SK-N-DZ (cell line): ENCODE results near the gene TMPRSS13.
A peak's percentile ranks its signal among the peaks of the same experiment; 100 is the strongest.
"Not testable (repeated sequence)": the region's sequence is repeated elsewhere in the genome, so short reads cannot be mapped to it uniquely, and the experiment has no call there.

ENCODE experiments used
- DNase-seq: peaks from one replicate; pipeline ENCODE4 v3.0.0-alpha.2; 2015; ENCODE audit warnings: low spot score

TMPRSS13 gene

DNA sequence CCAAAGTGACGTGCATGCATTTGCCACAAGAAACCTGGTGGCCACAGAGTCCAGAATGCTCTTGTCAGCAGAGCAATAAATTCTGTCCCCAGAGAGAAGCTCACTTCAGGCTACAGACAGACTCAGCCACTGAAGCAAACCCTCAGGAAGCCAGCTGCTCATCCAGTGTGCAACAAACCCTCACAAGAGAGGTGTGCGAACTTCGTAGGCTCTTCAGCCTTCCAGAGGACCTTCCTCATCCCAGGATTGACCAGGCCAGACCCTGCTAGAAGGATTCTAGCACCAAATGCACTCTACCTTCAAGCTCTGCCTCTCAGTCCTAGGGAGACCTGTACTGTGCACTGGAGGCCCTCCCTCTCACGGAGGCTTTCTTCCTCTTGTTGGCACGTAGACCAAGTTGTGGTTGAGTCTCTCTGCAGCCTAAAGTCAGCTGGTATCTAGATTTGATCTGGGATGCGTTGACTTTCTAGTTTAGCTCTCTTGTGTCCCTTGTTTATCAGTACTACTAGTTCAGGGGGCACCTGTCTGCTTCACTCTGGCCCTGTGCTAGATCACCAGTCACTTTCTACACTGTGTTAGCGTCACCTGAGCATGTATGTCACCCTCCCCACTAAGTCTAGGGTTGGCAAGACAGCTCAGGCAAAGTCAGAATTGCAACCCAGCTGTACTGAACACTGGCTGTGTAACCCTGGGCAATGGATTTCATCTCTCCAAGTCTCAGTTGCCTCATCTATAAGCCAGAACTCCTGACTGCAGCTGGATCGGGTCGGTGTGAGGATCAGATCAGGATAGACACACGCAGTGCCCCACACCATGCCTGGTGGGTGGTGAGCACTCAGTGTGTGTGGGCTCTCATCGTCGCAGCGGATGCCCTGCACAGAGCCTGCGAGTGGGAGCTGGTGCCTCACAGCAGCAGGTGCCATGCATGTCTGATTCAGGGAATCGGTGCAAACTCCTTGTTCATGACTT is 22.1 kb upstream of the TMPRSS13 start:
- DNase-seq, result no peak

DNA sequence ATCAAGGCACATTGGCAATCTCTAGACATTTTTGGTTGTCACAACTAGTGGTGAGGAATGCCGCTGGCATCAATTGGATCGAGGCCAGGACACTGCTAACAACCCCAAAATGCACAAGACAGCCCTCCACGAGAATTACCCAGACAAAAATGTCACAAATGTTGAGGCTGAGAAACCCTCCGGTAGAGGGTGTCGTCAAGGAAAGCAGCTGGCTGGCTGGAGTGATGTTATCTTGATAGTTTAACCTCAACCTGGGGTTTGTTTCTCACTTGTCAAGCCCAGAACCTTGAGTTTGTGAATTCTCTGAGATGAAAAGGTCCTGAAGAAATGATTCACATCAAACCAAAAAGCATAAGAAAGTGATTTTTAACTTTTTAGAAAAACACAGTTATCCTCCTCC is 21.1 kb upstream of the TMPRSS13 start:
- DNase-seq, result no peak

DNA sequence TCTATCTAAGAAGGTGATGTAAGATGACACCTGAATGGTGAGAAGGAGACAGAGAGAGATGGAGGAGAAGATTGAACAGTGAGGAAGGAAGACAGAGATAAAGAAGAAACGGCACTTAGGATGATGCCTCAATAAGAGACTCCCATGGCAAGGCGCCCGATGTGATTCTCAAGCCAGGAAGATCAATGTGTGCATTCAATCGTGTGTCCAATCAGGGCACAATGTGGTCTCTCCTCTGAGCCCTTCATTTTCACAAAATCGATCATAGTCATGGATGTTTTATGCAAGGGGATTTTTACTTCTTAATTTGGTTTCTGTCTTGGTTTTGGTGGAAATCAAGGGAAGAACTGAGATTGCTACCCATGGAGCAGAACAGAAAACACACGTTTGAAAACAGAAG is 19.9 kb upstream of the TMPRSS13 start:
- DNase-seq, result no peak

DNA sequence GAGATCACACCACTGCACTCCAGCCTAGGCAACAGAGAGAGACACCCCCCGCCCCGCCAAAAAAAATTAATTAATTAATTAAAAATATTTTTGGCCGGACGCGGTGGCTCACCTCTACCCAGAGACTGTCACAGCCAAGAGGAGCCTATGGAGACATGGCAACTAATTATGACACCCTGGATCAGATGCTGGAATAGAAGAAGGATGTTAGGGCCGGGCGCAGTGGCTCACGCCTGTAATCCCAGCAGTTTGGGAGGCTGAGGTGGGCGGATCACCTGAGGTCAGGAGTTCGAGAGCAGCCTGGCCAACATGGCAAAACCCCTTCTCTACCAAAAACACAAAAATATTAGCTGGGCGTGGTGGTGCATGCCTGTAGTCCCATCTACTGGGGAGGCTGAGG is 19.3 kb upstream of the TMPRSS13 start:
- not testable (repeated sequence) for DNase-seq

- DNase-seq, result not testable (repeated sequence)
Observed at GRCh38 chr11:117947751-117948150, 18.5 kb upstream of the TMPRSS13 start.

GRCh38 chr11:117946842-117947526 is 17.8 kb upstream of the TMPRSS13 start:
- DNase-seq, result peak; percentile 68

DNA sequence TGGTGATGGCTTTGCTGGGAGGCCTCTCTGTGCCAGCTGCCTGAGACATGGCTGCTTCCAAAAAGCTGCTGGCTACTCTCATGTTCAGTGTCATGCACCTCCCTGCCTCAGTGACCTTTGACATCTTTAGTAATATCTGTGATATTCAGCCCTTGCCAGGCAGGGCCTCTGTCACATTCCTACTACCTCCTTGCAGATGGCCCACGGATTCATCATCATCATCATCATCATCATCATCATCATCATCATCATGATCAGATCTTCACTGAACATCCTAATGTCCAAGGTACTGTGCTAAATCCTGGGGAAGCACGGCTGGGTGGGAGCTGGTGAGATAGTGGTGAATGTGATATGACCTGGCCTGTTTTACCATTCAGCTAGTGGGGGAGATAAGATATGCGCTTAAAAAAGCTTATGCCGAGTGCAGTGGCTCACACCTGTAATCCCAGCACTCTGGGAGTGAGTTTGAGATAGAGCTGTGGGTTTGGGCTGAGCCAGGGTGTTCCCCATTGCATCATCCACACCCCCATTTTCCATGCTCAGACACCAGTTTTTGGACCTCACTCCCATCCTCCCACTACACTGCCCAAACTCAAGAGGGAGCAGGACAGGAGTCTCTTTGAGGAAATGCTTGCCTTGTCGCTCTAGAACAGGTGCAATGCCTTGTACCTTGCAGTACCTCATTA is 17.1 kb upstream of the TMPRSS13 start:
- no peak for DNase-seq

GRCh38 chr11:117945047-117945810 is 16.0 kb upstream of the TMPRSS13 start:
- DNase-seq, result peak; percentile 10

DNA sequence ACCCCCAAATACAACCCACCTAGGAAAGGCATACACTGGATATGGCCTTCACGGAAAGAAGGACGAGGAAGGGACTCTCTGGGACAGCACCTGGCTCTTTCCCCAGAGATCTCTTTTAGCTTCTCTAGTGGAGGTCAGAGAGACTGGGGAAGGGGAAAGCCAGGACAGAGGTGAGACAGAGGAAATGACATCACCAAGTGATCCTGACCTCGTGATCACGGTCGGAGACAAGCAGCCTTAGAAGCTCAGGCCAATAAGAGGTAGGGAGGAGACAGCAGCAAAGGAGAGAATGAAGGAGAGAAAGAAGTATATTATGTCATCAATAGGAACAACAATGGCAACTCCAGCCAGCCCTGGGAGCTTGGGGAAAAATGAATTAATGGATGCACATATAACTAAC is 15.4 kb upstream of the TMPRSS13 start:
- DNase-seq, result no peak

DNA sequence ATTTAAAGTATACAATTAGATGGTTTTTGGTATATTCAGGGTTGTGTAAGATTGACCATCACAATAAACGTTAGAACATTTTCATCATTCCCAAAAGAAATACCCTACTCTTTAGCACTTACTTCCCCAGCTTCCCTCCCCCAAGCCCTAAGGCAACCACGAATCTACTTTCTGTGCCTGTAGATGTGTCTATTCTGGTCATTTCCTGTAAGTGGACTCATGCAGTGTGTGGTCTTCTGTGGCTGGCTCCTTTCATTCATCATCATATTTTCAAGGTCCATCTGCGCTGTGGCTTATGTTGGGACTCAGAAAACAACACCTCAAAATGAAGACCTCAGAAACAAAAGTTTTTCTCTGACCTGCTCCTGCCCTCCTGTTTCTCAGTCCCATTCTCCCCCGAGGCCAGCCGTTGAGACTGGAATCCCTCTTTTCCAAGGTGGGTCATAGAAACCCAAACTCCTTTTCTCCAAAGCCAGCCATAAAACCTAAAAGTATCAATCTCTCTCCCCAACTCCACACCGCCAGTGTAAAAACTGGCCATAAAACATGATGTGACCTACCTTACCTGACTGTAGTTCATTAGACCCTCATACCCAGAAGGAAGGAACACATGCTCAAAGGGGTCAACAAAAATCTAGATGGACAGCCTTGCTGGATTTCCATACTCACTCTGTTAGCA is 12.9 kb upstream of the TMPRSS13 start:
- no peak for DNase-seq

DNA sequence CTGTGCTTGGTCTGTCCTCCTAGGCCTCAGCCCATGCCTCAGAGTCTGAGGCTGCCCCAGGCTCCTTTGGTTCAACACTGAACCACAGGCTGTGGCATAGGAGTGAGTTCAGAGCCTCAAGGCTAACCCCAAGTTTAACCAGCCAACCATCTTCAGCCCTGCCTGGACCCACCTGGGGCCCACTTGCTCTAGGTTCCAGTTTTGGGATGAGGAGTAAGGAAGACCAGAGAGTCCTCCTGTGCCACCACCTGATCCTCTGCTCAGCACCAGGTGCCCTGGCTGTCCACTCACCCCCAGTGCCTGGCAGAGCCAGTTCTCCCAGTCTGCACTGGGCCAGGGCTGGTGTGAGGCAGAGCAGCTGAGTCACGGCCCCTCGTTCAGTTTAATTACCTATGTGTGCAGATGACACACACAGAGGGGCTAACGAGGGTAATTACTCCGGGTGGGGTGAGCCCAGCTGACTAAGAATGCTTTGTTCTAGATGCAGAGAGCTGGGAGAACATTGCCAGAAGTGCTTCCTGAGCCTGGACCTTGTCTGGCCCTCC is 12.0 kb upstream of the TMPRSS13 start:
- no peak for DNase-seq

DNA sequence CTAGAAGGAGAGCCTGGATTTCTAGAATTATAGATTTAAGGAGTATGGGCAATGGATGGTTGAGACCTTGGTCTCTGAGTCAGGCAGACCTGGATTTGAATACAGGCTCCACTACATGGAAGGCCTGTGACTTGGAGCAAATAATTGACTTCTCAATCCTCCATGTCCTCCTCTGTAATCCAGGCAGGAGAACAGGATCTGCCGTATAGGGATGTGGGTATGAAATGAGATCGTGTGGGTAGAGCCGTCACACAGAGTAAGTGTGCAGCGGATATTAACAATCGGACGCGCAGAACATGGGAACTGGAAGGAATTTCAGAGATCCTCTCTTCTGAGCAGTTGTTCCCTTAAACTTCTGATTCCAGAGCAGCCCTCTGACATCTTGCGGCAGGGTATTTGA is 11.5 kb upstream of the TMPRSS13 start:
- no peak for DNase-seq

GRCh38 chr11:117936973-117937372 is 7.8 kb upstream of the TMPRSS13 start:
- DNase-seq, result no peak

- DNase-seq, result no peak
Observed at GRCh38 chr11:117934526-117935307, 5.5 kb upstream of the TMPRSS13 start.

DNA sequence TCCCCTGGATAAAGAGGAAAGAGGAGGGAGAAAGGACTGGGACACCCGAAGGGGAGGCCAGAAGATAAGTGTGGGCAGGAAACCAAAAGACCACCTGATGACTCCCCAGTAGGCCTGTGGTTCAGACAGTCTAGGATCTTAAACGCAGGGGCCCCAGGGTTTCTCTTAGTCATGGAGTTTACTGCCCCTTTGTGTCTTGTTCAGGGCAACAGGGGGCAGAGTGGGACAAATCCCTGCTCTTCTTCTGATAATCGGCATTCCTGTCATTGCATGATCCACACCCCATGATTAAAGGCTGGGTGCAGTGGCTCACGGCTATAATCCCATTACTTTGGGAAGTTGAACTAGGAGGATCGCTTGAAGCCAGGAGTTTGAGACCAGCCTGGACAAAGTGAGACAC is 4.7 kb upstream of the TMPRSS13 start:
- DNase-seq, result no peak

- no peak for DNase-seq
Observed at GRCh38 chr11:117933475-117933874, 4.3 kb upstream of the TMPRSS13 start.

DNA sequence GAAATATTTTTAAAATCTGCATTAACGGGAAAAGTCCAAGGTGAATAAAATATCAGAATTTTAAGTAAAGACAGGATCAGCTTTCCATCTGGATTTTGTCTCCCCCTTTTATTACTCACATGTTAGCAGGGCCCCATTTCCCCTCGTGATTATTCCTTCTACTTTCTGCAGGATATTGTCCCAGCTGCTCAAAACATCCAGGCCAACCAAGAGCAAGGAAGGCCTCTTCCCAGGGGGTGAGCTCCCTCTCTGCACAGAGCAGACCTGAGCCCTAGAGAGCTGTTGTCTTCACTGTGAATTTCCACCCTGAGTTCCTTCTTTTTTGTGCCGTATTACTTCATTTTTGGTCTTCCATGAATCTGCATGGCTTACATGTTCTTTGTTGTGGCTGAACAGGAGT is 3.7 kb upstream of the TMPRSS13 start:
- no peak for DNase-seq

GRCh38 chr11:117932426-117932825 is 3.2 kb upstream of the TMPRSS13 start:
- DNase-seq, result no peak

DNA sequence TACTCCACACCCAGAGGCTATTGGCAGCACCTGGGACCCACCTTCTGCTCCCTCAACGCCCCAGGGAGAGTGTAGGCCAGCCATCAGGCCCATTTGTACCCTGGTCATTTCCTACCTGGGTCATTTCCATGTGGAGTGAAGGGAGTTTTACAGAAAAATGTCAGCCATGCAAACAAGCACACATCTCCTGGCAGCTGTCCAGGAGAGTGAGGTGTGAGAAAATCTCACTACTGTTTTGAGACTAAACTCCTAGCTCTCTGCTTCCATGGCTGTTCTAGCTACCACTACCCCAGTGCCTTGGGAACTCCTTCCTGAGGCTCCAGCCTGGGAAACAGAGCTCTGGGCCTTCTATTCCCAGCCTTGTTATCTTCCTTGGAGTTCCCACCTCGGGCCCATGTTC is 2.8 kb upstream of the TMPRSS13 start:
- no peak for DNase-seq
